Epithelial cell of prostate (primary cell): ENCODE data around the gene SLIT3.
"Not testable (repeated sequence)": the region's sequence is repeated elsewhere in the genome, so short reads cannot be mapped to it uniquely, and the experiment has no call there.

ENCODE experiments used
- DNase-seq: peaks from one replicate; pipeline ENCODE4 v3.0.0-alpha.2; 2011; ENCODE audit warnings: low read depth, low spot score
- H3K27ac ChIP-seq: fragments of 450-650 bp; 2 replicates; pipeline ENCODE4 v1.5.1; 2017; ENCODE audit warnings: mild to moderate bottlenecking

SLIT3 gene

DNA sequence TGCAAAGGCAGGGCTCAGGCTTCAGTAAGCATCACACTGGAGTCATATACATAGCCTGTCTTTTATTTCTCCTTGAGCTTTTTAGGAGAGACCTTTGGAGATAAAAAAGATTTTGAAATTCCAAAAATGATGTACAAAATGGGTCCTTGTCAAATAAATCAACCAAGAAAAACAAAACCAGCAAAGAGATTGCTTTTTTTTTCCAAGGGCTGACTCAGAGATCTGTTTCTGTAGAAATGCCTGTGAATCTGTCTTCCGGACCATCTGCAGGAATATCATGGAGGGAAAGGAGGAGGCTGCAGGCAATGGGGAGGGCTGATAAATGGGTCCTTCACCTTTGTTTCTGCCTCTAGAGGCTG, 77.4 kb downstream of the SLIT3 start:
- no peak overlapping the region for H3K27ac ChIP-seq
- no peak for DNase-seq

DNA sequence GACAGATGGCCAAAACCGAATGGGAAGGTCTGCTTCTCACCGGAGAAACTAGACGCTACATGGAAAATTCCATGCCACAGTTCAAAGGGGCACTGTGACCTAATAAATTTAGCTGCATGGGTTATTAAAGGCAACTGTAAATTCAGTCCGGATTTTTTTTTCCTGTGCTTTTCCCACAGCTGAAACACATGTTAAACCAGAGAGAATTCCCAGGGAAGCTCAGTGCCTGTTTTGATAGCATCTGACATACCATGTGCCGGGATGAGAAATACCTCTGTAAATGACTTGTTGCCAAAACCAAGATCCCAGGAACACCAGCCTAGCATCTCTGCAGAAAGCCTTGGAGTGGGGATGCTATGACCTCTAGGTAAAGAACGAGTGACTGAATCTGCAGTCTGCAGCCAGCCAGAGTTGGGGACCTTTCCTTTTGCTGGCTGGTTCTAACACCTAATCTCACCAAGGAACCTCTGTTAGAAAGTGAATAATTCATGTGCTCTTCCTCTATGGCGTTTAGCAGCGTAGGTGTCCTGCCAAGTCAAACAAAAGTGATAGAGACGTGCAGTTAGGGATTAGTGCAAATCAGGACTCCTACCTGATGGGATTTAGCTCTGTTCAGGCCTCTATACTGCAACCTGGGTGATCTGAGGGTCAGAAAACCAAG, 77.9 kb downstream of the SLIT3 start:
- H3K27ac ChIP-seq, result no peak overlapping the region
- no peak for DNase-seq

DNA sequence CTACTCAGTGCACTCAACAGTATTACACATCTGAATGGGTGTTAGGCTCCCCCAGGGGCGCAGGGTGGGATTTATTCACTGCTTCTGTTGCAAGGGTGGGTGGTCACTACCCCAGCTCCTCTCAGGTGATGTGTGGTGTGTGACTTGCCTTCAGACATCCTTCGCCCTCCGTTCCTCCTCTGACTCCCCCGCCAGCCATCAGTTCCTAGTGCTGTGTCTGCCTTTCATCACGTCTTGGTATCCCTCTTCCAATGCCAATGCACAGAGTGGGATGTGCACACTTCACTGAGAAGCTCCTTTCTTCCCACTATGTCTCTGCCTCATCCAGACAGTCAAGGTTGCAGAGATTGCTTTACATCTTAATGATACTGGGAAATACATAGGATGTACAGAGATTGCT, 79.4 kb downstream of the SLIT3 start:
- no peak overlapping the region for H3K27ac ChIP-seq
- DNase-seq, result no peak

DNA sequence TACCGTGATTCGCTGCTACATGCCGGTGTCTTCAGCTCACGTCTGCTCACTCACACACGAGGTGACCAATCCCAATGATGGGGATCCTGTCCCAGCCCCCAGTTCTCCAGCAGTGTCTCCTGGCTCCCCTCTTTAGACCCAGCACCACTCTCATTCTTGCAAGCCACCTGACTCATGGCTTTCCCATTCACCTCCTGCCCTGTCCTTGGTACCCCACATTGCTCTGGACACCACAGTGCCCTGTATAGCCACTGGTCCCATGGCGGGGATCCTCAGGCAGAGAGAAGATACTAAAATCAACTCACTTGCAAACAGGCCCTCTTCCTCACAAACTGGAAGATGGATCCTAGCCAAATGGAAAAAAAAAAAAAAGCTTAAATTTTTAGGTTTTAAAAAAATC, 81.0 kb downstream of the SLIT3 start:
- no peak for DNase-seq
- no peak overlapping the region for H3K27ac ChIP-seq

DNA sequence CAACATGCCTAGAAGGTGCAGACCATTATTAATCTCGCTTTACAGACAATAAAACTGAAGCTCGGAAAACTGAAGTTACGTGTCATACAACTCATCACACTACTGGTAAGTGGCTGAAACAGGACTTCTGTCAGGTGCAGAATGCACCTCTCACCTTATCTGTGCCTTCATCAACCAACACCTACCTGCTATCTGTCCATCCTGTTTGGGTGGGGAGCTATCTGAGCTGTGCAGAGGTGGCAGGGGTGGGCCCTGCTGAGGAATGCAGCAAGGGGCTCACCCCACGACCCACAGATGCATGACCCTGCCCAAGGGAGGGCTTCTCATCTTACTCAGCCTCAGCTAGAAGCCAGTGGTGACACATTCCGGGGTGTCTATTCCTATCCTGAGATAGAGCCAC, 81.6 kb downstream of the SLIT3 start:
- H3K27ac ChIP-seq, result no peak overlapping the region
- no peak for DNase-seq

DNA sequence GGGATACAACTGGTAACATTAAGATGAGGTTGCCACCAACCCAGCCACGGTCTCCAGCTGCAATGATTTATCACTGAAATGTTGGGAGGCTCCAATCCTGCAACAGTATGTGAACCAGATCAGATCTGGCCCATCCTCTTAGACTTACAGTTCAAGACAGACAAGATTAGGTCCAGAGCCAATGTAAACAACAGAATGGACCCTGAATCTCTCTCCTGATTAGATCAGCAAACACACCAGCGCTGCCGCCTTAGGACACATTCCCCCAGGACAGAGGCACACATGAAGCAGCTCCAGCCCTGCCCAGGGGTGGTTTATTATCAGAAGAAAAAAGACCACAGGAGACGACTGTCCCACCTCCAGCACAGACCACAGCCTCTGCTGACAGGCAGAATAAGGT, 82.1 kb downstream of the SLIT3 start:
- DNase-seq, result no peak
- H3K27ac ChIP-seq, result no peak overlapping the region

DNA sequence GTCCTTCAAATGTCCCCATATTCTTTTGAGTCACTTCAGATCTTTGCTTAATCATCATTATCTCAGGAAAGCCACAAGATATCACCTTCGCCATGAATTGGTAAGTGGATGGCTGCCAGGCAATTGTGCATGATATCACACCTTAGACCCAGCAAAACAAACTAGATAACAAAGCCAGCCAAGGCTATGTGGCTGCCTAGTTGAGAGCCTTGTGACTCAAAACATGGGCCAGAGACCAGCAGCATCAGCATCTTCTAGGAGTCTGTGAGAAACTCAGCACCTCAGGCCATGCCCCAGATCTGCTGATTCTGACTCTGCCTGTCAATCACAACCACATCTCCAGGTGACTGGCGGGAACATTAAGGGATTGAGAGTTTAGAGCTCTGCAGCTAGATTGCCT, 82.8 kb downstream of the SLIT3 start:
- no peak overlapping the region for H3K27ac ChIP-seq
- no peak for DNase-seq

DNA sequence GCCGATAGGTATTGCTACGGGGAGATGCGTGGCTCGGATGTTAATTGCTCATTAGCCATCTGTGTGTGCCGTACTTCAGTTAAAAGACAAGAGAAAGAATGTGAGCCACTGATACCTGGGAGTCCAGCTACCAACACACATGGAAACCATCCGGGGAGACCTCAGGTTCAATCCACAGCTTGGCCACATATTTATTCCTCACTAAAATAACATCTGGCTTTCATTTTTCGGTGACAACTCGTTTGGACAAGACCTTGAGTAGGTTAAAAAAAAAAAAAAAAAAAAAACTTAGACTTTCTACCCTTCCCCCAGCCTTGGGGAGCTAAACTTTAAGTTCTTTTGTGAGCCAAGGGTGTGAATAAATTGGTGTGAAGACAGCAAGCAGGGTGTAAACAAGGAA, 84.1 kb downstream of the SLIT3 start:
- H3K27ac ChIP-seq, result no peak overlapping the region
- no peak for DNase-seq

DNA sequence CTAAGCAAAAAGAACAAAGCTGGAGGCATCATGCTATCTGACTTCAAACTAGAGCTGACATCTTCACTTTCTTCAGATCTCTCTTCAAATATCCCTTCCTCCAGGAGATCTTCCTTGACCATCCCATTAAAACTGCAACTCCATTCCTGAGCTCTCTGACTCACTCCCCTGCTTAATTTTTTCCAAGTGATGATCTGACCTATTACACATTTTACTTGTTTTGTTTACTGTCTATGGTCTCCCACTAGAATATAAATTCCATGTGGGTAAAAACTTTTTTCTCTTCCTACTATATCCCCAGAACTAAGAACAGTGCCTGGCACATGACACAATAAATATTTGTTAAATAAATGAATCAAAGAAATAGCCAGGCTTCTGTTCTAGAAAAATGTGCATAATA, 87.5 kb downstream of the SLIT3 start:
- DNase-seq, result no peak
- no peak overlapping the region for H3K27ac ChIP-seq

DNA sequence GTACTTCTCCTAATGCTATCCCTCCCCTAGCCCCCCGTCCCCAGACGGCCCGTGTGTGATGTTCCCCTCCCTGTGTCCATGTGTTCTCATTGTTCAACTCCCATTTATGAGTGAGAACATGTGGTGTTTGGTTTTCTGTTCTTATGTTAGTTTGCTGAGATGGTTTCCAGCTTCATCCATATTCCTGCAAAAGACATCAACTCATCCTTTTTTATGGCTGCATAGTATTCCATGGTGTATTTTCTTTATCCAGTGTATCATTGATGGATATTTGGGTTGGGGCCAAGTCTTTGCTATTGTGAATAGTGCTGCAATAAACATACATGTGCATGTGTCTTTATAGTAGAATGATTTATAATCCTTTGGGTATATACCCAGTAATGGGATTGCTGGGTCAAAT, 89.2 kb downstream of the SLIT3 start:
- H3K27ac ChIP-seq, DNase-seq: not testable (repeated sequence)

DNA sequence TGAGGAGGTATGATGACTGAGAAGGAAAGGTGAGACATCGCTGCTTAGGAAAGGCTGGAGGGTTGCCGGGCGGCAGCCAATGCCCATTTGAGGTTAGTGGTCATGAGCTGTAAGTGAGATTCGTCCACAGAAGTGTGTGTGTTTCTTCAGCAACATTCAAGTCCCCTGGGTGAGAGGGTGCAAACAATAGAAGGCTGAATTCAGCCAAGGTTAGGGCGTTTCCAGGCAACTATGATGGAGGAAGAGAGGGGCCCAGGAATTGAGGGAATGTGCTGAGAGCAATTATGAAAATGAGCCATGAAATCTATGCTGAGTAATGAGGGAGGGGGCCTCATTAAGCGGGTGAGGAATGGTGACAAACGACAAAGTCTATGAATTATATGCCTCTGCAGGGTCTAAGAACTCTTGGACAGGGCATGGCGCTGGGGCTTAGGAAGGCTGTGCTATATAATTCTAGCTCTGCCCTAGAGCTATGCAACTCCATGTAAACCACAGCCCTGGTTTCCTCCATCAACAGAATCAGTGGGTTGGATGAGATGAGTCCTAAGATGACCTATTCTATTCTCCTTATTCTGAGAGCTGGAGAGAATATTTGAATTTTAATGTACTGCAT, 96.0 kb downstream of the SLIT3 start:
- no peak overlapping the region for H3K27ac ChIP-seq
- no peak for DNase-seq

DNA sequence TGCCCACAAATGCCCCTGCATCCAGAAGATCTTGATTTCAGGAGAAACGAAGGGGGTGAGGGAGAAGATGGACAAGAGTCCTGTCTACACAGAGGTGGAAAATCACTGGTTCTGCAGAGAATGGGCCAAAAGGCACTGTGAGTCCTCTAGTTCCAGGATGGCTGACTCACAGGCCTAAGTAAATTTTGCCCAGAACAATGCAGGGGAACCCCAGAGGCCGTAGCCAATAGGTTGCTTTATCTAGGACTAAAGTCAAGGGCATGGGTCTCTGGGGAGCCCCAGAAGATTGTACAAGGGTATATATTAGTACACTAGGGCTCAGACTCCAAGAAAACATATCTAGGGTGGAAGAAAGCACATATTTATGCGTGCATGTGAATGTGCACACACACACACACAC, 98.0 kb downstream of the SLIT3 start:
- no peak for DNase-seq
- H3K27ac ChIP-seq, result no peak overlapping the region

DNA sequence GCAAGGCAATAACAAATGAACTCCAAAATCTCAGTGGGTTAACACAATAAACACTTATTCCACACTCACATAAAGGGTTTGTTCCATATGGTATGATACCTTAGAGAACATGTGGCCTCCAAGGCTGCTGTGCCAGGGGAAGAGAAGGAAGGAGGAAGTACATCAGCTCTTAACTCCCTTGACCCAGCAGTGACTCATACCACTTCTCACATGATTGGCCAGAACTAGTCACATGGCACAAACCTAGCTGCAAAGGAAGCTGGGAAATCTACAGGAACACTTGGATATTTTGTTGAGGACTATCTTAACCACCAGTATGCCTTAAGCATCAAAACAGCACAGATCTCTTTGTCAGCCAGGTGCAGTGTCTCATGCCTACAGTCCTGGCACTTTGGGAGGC, 99.3 kb downstream of the SLIT3 start:
- no peak overlapping the region for H3K27ac ChIP-seq
- DNase-seq, result no peak

DNA sequence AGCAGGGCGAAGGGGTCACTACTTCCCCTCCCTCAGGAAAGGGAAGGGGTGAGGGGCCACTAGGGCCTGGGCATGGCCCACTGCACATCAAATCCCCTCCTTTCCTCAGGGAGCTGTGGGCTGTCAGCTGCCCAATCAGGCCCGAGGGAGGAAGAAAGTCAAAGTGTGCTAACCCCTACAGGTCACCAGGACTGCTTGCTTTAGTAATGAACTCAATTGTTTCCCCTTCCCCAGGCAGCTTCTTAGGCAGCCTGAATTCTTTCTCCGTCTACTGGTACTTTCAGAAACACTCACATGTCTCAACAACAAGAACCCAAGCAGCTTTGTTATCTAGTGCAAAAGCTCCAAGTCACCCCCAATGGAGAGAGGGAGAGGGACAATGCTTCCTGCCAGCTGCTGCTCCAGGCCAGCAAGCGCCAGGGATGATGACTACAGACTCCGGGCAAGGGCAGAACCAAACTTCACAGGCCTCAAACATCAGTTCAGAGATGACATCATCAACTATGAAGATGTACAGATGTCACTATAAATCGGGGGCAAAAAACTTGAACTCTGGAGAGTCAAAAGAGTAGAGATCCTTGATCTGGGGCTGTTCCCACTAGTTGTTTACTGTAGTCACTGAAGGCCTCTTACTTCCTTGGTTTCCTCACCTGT, 100.7 kb downstream of the SLIT3 start:
- H3K27ac ChIP-seq, result no peak overlapping the region
- DNase-seq, result no peak

DNA sequence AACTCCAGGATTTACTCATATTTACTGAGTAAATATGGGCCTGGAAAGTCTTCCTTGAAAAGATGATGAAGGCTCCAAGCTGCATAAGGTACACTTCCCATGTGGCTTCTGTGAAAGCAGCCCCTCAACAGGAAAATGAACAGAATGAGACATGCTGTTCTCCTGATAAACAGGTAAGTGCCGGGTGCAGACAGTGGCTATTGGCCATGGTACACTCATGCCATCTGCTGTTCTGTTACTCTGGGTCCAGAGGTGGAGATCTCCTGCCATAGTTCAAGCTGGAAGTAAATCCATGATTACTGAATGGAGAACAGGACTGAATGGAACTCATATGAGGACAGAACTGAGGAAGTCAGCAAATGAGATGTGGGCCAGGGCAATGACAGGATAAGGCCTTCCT, 103.6 kb downstream of the SLIT3 start:
- DNase-seq, result no peak
- no peak overlapping the region for H3K27ac ChIP-seq

DNA sequence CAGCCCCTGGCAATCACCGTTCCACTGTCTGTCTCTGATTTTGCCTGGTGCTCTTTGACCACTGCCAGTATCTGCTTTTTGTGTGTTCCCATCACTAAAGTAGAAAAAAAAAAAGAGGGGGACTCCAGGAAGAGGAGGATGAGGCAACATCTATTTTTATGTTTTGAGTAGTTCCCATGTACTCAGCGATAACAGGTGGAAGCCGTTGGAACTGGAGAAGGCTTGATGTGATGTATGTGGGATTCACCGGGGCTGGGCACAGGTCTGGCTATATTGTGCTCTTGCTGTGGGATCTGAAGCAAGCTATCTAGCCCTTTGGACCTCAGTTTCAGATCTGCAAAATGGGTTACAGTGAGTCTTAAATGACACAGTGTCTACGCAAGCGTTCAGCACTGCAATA, 104.9 kb downstream of the SLIT3 start:
- H3K27ac ChIP-seq, result no peak overlapping the region
- no peak for DNase-seq

DNA sequence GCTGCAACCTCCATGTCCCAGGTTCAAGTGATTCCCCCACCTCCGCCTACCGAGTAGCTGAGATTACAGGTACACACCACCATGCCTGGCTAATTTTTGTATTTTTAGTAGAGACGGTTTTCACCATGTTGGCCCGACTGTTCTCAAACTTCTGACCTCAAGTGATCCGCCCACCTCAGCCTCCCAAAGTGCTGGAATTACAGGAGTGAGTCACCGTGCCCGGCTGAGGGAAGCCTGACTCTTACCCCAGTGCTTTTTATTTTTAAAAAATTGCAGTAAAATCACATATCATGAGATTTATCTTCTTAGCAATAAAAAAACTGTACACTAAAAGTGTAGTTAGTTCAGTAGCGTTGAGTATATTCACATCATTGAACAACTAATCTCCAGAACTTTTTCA, 105.3 kb downstream of the SLIT3 start:
- DNase-seq, result no peak
- no peak overlapping the region for H3K27ac ChIP-seq

DNA sequence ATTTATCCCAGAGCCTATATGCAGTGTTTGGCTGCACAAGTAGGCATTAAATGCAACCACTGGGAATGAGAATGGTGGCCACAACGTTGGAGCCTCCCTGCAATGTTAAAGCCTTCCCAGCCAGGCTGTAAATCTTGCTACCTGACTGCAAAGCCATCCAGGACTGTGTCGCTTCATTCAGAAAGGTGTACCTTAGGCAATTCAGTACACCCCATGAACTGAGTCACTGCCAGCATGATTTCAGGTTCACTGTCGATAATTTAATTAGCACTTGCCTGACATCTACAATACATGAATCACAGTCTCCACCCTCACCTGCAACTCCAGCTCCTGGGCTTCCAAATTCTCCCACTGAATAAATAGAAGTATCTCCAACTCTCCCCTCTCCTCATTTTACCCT, 108.4 kb downstream of the SLIT3 start:
- no peak overlapping the region for H3K27ac ChIP-seq
- DNase-seq, result no peak

DNA sequence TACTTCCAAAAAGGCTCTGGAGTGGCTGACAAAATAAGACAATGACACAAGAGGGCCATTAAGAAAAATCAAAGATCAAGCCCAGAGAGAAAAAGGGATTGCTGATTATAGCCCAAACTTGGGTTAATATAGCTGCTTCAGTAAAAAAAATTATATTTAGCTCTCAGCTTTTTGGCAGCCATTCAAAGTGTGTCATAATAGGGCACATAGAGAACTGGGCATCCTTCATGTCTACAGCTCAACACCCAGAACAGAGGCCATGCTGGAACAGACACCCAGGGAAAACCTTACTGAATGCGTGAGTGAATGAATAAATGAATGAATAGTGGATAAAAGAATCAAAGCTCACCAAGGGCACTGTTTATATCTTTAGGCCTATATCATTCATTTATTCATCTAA, 110.1 kb downstream of the SLIT3 start:
- DNase-seq, result no peak
- H3K27ac ChIP-seq, result no peak overlapping the region

DNA sequence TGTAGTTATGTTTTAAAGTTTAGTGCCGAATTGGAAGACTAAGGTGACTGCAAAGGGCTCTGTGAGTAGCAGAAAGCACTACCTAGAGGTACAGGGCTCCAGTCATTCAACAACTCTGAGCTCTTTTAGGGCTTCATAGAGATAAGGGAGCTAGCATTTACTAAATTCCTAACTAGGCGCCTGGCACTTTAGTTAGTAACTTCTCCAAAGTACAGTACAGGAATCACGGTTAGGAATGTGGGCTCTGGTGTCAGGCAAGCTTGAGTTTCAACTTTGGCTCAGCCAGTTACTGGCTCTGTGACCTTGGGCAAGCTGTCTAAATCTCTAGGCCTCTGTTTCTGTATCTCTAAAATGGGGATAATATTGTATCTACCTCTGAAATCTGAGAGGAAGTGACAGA, 115.3 kb downstream of the SLIT3 start:
- DNase-seq, result no peak
- H3K27ac ChIP-seq, result no peak overlapping the region

DNA sequence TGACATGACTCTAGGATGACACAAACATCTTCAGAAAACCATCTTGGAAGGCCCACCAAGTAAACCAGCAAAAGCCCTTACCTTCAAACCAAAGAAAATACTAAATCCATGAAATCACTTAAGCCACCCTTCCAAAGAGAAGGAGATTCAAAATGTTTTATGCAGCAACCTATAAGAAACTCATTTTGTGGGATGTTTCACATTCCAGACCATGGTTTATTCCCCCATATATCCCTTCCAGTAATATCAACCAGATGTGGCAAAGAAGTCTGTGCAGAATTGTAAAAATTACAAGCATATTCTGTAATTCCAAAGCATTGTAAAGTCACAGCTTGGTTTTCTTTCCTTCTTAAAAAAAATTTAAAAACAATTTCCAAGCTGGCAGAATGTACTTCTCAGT, 117.4 kb downstream of the SLIT3 start:
- DNase-seq, result no peak
- H3K27ac ChIP-seq, result no peak overlapping the region

DNA sequence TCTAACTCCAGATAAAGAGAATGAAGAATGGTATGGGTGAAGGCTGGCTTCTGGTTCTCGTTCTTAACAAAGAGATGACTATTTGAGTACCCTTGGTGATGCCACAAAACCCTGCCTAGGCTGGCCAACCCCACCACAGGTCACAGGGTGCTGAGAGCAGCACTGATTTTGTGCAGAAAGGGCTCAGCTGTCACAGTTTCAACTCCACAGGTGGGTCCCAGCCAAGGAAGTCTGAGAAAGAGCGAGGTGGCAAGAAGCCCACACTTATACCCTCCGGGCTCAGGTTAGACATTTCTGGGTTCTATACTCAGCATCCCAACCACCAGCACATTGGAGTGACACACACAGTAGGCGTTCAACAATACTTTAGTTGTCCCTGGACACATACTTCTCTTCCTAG, 118.1 kb downstream of the SLIT3 start:
- no peak overlapping the region for H3K27ac ChIP-seq
- DNase-seq, result no peak
